ENCODE data around the gene LYSMD3.

The LYSMD3 gene

GRCh38 chr5:90530736-90531487, 1.5 kb upstream of the LYSMD3 start:
- H3K27ac ChIP-seq: peak overlapping the region; percentile 66
- no peak for TF ChIP-seq CTCF (IDR thresholded peaks at IDR 0.05)
- no peak for TF ChIP-seq ZFX (IDR thresholded peaks at IDR 0.05; ENCODE audit: borderline replicate concordance)

- peak; percentile 86 for TF ChIP-seq CTCF (IDR thresholded peaks at IDR 0.05)
- no peak for TF ChIP-seq ZFX (IDR thresholded peaks at IDR 0.05; ENCODE audit: borderline replicate concordance)
- peak overlapping the region; percentile 66 for H3K27ac ChIP-seq
Observed at GRCh38 chr5:90529939-90530677, 724 bp upstream of the LYSMD3 start.

GRCh38 chr5:90528601-90529193, 687 bp downstream of the LYSMD3 start:
- peak overlapping the region; percentile 66 for H3K27ac ChIP-seq

GRCh38 chr5:90519081-90519480, 10.3 kb downstream of the LYSMD3 start:
- no peak for TF ChIP-seq ZFX (IDR thresholded peaks at IDR 0.05; ENCODE audit: borderline replicate concordance)
- no peak for TF ChIP-seq CTCF (IDR thresholded peaks at IDR 0.05)
- no peak overlapping the region for H3K27ac ChIP-seq

More at GRCh38 chr5:90528601-90529193, 687 bp downstream of the LYSMD3 start:
- TF ChIP-seq CTCF (IDR thresholded peaks at IDR 0.05) (no peak), ZFX (IDR thresholded peaks at IDR 0.05; ENCODE audit: borderline replicate concordance) (no peak)

- H3K27ac ChIP-seq: no peak overlapping the region
- TF ChIP-seq CTCF (IDR thresholded peaks at IDR 0.05): no peak
- TF ChIP-seq ZFX (IDR thresholded peaks at IDR 0.05; ENCODE audit: borderline replicate concordance): no peak
Observed at GRCh38 chr5:90518661-90519060, 10.7 kb downstream of the LYSMD3 start.

GRCh38 chr5:90514520-90514919, 14.9 kb downstream of the LYSMD3 start:
- TF ChIP-seq CTCF (IDR thresholded peaks at IDR 0.05): no peak
- TF ChIP-seq ZFX (IDR thresholded peaks at IDR 0.05; ENCODE audit: borderline replicate concordance): no peak
- peak overlapping the region; percentile 47 for H3K27ac ChIP-seq
